Liver (tissue), 3 donors: ENCODE results near the gene MEGF11.

Experiments used
- ATF3 ChIP-seq: IDR thresholded peaks from 2 replicates; pipeline ENCODE4 v1.6.1; 2016; ENCODE audit warnings: antibody characterized with exemption
- CTCF ChIP-seq: fragments of 150-350 bp; IDR thresholded peaks from 2 replicates; pipeline ENCODE4 v1.5.1; 2017; ENCODE audit warnings: improper control_type of control experiment, low read depth, low read length; ENCODE audit not compliant: missing input control
- FOXA2 ChIP-seq: IDR thresholded peaks from 2 replicates; pipeline ENCODE4 v1.6.1; 2016; ENCODE audit warnings: antibody characterized with exemption
- JUND ChIP-seq, 2 donors: IDR thresholded peaks; 2 replicates each; pipeline ENCODE4 v1.6.1; 2016; ENCODE audit warnings: antibody characterized with exemption in 2 of 2
- MAX ChIP-seq: IDR thresholded peaks from 2 replicates; pipeline ENCODE4 v1.6.1; 2016; ENCODE audit warnings: antibody characterized with exemption
- NR2F2 ChIP-seq: IDR thresholded peaks from 2 replicates; pipeline ENCODE4 v1.6.1; 2016; ENCODE audit warnings: antibody characterized with exemption
- RAD21 ChIP-seq, 2 donors: IDR thresholded peaks; 2 replicates each; pipeline ENCODE4 v1.6.1; 2016; ENCODE audit warnings: antibody characterized with exemption in 2 of 2, mild to moderate bottlenecking in 2 of 2
- REST ChIP-seq: IDR thresholded peaks from 2 replicates; pipeline ENCODE4 v1.6.1; 2016; ENCODE audit warnings: antibody characterized with exemption, mild to moderate bottlenecking
- TAF1 ChIP-seq: conservative IDR thresholded peaks from 2 replicates; pipeline ENCODE4 v1.6.1; 2016; ENCODE audit warnings: antibody characterized with exemption, mild to moderate bottlenecking
- YY1 ChIP-seq: IDR thresholded peaks from 2 replicates; pipeline ENCODE4 v1.6.1; 2016; ENCODE audit warnings: antibody characterized with exemption, mild to moderate bottlenecking
- ZBTB33 ChIP-seq: IDR thresholded peaks from 2 replicates; pipeline ENCODE4 v1.6.1; 2016; ENCODE audit warnings: antibody characterized with exemption
- donor health status: healthy.
- donor health status: healthy.

- TF ChIP-seq NR2F2, result no peak
- TF ChIP-seq CTCF, result no peak
- no peak for TF ChIP-seq ATF3
- no peak for TF ChIP-seq RAD21 (IDR thresholded peaks at IDR 0.05)
- TF ChIP-seq JUND (IDR thresholded peaks at IDR 0.05), result no peak
- no peak for TF ChIP-seq REST
- TF ChIP-seq MAX, result no peak
- TF ChIP-seq YY1, result no peak
- TF ChIP-seq FOXA2, result no peak
- no peak for TF ChIP-seq TAF1
- TF ChIP-seq ZBTB33, result no peak
These were observed 91.9 kb downstream of the MEGF11 start for GRCh38 chr15:66161575-66162118.
